GM23338 (cell line): ENCODE measurements around the gene STIM2. TPM values are rescaled to one million over a fixed set of nuclear protein-coding genes. Genes with fewer than 3 reads are reported as not detected.
A peak's percentile ranks its signal among the peaks of the same experiment; 100 is the strongest.

ENCODE experiments used
- ATAC-seq: fragments of 200-7000 bp; cut with Tn5 transposase; 3 replicates; pipeline ENCODE4 v1.9.1; 2020
- DNase-seq: peaks from one replicate; pipeline ENCODE4 v3.0.0-alpha.2; 2015; ENCODE audit warnings: low spot score
- H2AFZ ChIP-seq: fragments of 200-600 bp; sonication (generic); 2 replicates; pipeline ENCODE4 v1.8.0; 2016; ENCODE audit warnings: antibody characterized with exemption, mild to moderate bottlenecking, moderate library complexity
- H3F3A ChIP-seq: fragments of 200-600 bp; sonication (generic); replicated peaks from 2 replicates; pipeline ENCODE4 v1.8.0; 2017; ENCODE audit warnings: antibody characterized with exemption, mixed run types, low read depth
- H3K27ac ChIP-seq: fragments of 200-600 bp; sonication (generic); 2 replicates; pipeline ENCODE4 v1.6.1; 2016; ENCODE audit warnings: low read depth
- H3K27me3 ChIP-seq: fragments of 200-600 bp; sonication (generic); 2 replicates; pipeline ENCODE4 v1.8.0; 2016; ENCODE audit warnings: mild to moderate bottlenecking, mixed run types, moderate library complexity; ENCODE audit not compliant: insufficient read depth
- H3K36me3 ChIP-seq: fragments of 200-600 bp; sonication (generic); 2 replicates; pipeline ENCODE4 v1.8.0; 2016; ENCODE audit warnings: mild to moderate bottlenecking; ENCODE audit not compliant: insufficient read depth
- H3K4me1 ChIP-seq: fragments of 200-600 bp; sonication (generic); 2 replicates; pipeline ENCODE4 v1.8.0; 2016; ENCODE audit warnings: mild to moderate bottlenecking, moderate library complexity; ENCODE audit not compliant: insufficient read depth
- H3K4me2 ChIP-seq: fragments of 200-600 bp; sonication (generic); 2 replicates; pipeline ENCODE4 v1.7.1; 2017; ENCODE audit warnings: mixed run types
- H3K4me3 ChIP-seq: fragments of 200-600 bp; sonication (generic); 2 replicates; pipeline ENCODE4 v1.6.1; 2016; ENCODE audit warnings: mixed run types
- H3K79me2 ChIP-seq: fragments of 200-600 bp; sonication (generic); replicated peaks from 2 replicates; pipeline ENCODE4 v1.8.0; 2017; ENCODE audit warnings: mild to moderate bottlenecking; ENCODE audit not compliant: insufficient read depth
- H3K9me2 ChIP-seq: fragments of 200-600 bp; sonication (generic); 2 replicates; pipeline ENCODE4 v1.8.0; 2017; ENCODE audit not compliant: insufficient read depth
- H4K20me1 ChIP-seq: fragments of 200-600 bp; sonication (generic); replicated peaks from 2 replicates; pipeline ENCODE4 v1.8.0; 2017; ENCODE audit warnings: mild to moderate bottlenecking; ENCODE audit not compliant: insufficient read depth
- H3K27ac Mint-ChIP-seq: 2 replicates; pipeline ENCODE4 v1.8.0; 2020; ENCODE audit warnings: inconsistent platforms, mild to moderate bottlenecking, moderate library complexity, mixed read lengths
- H3K27me3 Mint-ChIP-seq: 3 replicates; pipeline ENCODE4 v1.8.0; 2022; ENCODE audit warnings: low read depth, mild to moderate bottlenecking, moderate library complexity, mixed read lengths, inconsistent platforms; ENCODE audit not compliant: insufficient read depth, poor library complexity
- H3K36me3 Mint-ChIP-seq: 3 replicates; pipeline ENCODE4 v1.8.0; 2021; ENCODE audit warnings: low read depth, mild to moderate bottlenecking, inconsistent platforms, moderate library complexity, mixed read lengths
- H3K4me1 Mint-ChIP-seq: 3 replicates; pipeline ENCODE4 v1.8.0; 2020; ENCODE audit warnings: mild to moderate bottlenecking, inconsistent platforms, mixed read lengths
- H3K4me3 Mint-ChIP-seq: 3 replicates; pipeline ENCODE4 v1.8.0; 2021; ENCODE audit warnings: moderate library complexity, mild to moderate bottlenecking, inconsistent platforms, mixed read lengths
- H3K9me3 Mint-ChIP-seq: 3 replicates; pipeline ENCODE4 v1.8.0; 2020; ENCODE audit warnings: moderate library complexity, mild to moderate bottlenecking, inconsistent platforms, mixed read lengths
- CREB1 ChIP-seq: fragments of 250-450 bp; sonication (Bioruptor Pico); IDR thresholded peaks from 2 replicates; pipeline ENCODE4 v1.5.0; 2020; ENCODE audit warnings: low read depth, mild to moderate bottlenecking, moderate library complexity
- CTCF ChIP-seq, 2 experiments: fragments of 200-600 bp in 1 of 2; sonication (generic) in 1 of 2; conservative IDR thresholded peaks; 2 replicates each; pipeline versions ENCODE4 v1.5.1 to v1.6.1; 2016 to 2017; ENCODE audit warnings: antibody characterized with exemption in 2 of 2, low read depth in 2 of 2, mild to moderate bottlenecking in 2 of 2, moderate library complexity in 1 of 2
- ETS1 ChIP-seq: IDR thresholded peaks from 2 replicates; pipeline ENCODE4 v1.6.1; 2016; ENCODE audit warnings: antibody characterized with exemption
- EZH2 ChIP-seq: fragments of 200-600 bp; sonication (generic); IDR thresholded peaks from one replicate; pipeline ENCODE4 v1.8.0; 2017; ENCODE audit warnings: antibody characterized with exemption, mild to moderate bottlenecking, low read depth; ENCODE audit not compliant: unreplicated experiment
- EZH2phosphoT487 ChIP-seq: fragments of 200-600 bp; sonication (generic); IDR thresholded peaks from one replicate; pipeline ENCODE4 v1.8.1; 2018; ENCODE audit warnings: antibody characterized with exemption; ENCODE audit not compliant: unreplicated experiment
- JUNB ChIP-seq: IDR thresholded peaks from one replicate; pipeline ENCODE4 v1.6.1; 2016; ENCODE audit warnings: antibody characterized with exemption; ENCODE audit not compliant: unreplicated experiment
- NANOG ChIP-seq: IDR thresholded peaks from 2 replicates; pipeline ENCODE4 v1.6.1; 2016; ENCODE audit warnings: antibody characterized with exemption, borderline replicate concordance
- POLR2AphosphoS5 ChIP-seq: IDR thresholded peaks from 2 replicates; pipeline ENCODE4 v1.6.1; 2016; ENCODE audit warnings: antibody characterized with exemption, low read depth
- REST ChIP-seq: IDR thresholded peaks from one replicate; pipeline ENCODE4 v1.6.1; 2018; ENCODE audit warnings: antibody characterized with exemption; ENCODE audit not compliant: unreplicated experiment
- STAT1 ChIP-seq: IDR thresholded peaks from one replicate; pipeline ENCODE4 v1.6.1; 2016; ENCODE audit warnings: antibody characterized with exemption; ENCODE audit not compliant: unreplicated experiment
- ZNF114 ChIP-seq: fragments of 250-450 bp; sonication (Bioruptor Pico); IDR thresholded peaks from 2 replicates; pipeline ENCODE4 v1.5.0; 2020; ENCODE audit warnings: mild to moderate bottlenecking, moderate library complexity
- ZNF331 ChIP-seq: fragments of 250-450 bp; sonication (Bioruptor Pico); IDR thresholded peaks from 2 replicates; pipeline ENCODE4 v1.5.0; 2020; ENCODE audit warnings: low read depth, mild to moderate bottlenecking, moderate library complexity
- polyA plus RNA-seq: library from polyadenylated mRNA; unstranded; fragments of >200 nt; fragmentation: Nextera tagmentation; extraction: Ambion mirVana; gene quantifications from 2 replicates; pipeline ENCODE4 v1.2.1, GENCODE V29; 2016
- total RNA-seq: library from RNA; depleted of rRNA; stranded (reverse); fragments of >200 nt; shearing (Covaris generic); gene quantifications from 2 replicates; pipeline ENCODE4 v1.2.3, GENCODE V29; 2014

Gene STIM2
- total and polyA plus RNA-seq, 2 experiments from 2014 or later, result 13.1 to 17.8 TPM

- no peak for TF ChIP-seq REST
These were observed 133.3 kb downstream of the STIM2 start (continued) for GRCh38 chr4:26993967-26994366.

- Mint-ChIP-seq H3K36me3 (0 out of 3 replicates have a peak, but pooled peaks cover 3% of the 10 kb centered on the region), H3K27me3 (no peaks in the 10 kb centered on the region), H3K27ac (no peak overlapping the region; the same call in 1 of the 2 replicates), H3K9me3 (peaks cover 4% of the 10 kb centered on the region; the same call in 2 of the 3 replicates), H3K4me1 (no peaks in the 10 kb centered on the region; the same call in none of the 3 replicates), H3K4me3 (no peak overlapping the region)
- H3K4me1 ChIP-seq, result peaks cover 13% of the 10 kb centered on the region
- ATAC-seq (no peak), DNase-seq (peak; percentile 21)
- H3K27me3 ChIP-seq, result no peaks in the 10 kb centered on the region
- no peak overlapping the region for H3K4me3 ChIP-seq
- H3K9me2 ChIP-seq, result 0 out of 2 replicates have a peak, but pooled peaks cover 3% of the 10 kb centered on the region
- TF ChIP-seq STAT1 (no peak), REST (no peak), POLR2AphosphoS5 (no peak), CREB1 (CRISPR knock-in tag) (no peak), JUNB (no peak), EZH2phosphoT487 (no peak), NANOG (no peak), ETS1 (no peak), ZNF331 (no peak), EZH2 (no peak), ZNF114 (no peak), CTCF (conservative IDR thresholded peaks at IDR 0.05; ENCODE audit: low read depth in 2 of 2) (no peak)
- no peaks in the 10 kb centered on the region for H3K36me3 ChIP-seq
- no peaks in the 10 kb centered on the region for H3K79me2 ChIP-seq
- no peaks in the 10 kb centered on the region for H4K20me1 ChIP-seq
- H3K4me2 ChIP-seq, result no peak overlapping the region
- H2AFZ ChIP-seq, result no peak overlapping the region
- no peak overlapping the region for H3K27ac ChIP-seq
- no peaks in the 10 kb centered on the region for H3F3A ChIP-seq
These were observed 134.7 kb downstream of the STIM2 start for GRCh38 chr4:26995316-26995715.
